Gastrocnemius medialis (tissue), 4 donors: Measurements from ENCODE around the gene NXN.

Source experiments
- POLR2A ChIP-seq, 2 donors: fragments of 450-650 bp; IDR thresholded peaks; one replicate each; pipeline ENCODE4 v1.6.1; 2017; ENCODE audit warnings: antibody characterized with exemption in 2 of 2, mild to moderate bottlenecking in 2 of 2, moderate library complexity in 2 of 2
- TF ChIP-seq, protein P1 (sequence below), 5 experiments: fragments of 450-650 bp in 3 of 5; fragments of 200-600 bp in 2 of 5; sonication (generic) in 2 of 5; IDR thresholded peaks in 4 of 5; conservative IDR thresholded peaks in 1 of 5; 1 replicate in 4 of 5; 2 replicates in 1 of 5; pipeline ENCODE4 v1.5.1; 2016 to 2019; ENCODE audit warnings: antibody characterized with exemption in 5 of 5, mild to moderate bottlenecking in 3 of 5, moderate library complexity in 3 of 5

DNA sequence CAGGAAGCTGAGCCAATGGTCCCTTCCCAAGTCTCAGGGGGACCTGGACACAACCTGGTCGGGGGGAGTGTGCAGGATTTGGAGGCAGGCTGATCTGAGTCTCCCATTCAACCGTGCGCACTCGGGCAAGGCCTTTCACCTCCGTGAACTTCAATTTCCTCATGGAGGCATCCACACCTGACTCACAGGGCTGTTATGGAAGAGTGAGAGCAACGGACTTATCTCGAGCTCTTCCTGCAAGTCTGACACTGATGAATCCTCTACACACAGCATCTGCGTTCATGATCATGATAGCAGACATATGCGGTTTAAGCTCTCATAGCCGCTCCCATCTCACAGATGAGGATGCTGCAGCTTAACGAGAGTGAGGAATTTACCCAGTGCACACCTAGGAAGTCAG is 39.0 kb upstream of the NXN start:
- TF ChIP-seq, protein P1, sequence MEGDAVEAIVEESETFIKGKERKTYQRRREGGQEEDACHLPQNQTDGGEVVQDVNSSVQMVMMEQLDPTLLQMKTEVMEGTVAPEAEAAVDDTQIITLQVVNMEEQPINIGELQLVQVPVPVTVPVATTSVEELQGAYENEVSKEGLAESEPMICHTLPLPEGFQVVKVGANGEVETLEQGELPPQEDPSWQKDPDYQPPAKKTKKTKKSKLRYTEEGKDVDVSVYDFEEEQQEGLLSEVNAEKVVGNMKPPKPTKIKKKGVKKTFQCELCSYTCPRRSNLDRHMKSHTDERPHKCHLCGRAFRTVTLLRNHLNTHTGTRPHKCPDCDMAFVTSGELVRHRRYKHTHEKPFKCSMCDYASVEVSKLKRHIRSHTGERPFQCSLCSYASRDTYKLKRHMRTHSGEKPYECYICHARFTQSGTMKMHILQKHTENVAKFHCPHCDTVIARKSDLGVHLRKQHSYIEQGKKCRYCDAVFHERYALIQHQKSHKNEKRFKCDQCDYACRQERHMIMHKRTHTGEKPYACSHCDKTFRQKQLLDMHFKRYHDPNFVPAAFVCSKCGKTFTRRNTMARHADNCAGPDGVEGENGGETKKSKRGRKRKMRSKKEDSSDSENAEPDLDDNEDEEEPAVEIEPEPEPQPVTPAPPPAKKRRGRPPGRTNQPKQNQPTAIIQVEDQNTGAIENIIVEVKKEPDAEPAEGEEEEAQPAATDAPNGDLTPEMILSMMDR (IDR thresholded peaks at IDR 0.05 in 4 of 5, conservative IDR thresholded peaks at IDR 0.05 in 1 of 5) = no peak
- TF ChIP-seq POLR2A (IDR thresholded peaks at IDR 0.05) = no peak
